Activated CD8-positive, alpha-beta T cell treated with anti-CD3 and anti-CD28 coated beads for 36 hours (primary cell): ENCODE data around the gene HAAO. TPM values are rescaled to one million over a fixed set of nuclear protein-coding genes. Genes with fewer than 3 reads are reported as not detected.

Experiments used
- total RNA-seq, 2 experiments: library from RNA; stranded (reverse); gene quantifications; one replicate each; pipeline ENCODE4 v1.2.3, GENCODE V29; 2021

The HAAO gene
- total RNA-seq, 2 experiments from 2014 or later = 0.63 to 1.0 TPM

Other genes with a start within 250 kb of the HAAO start
- 10 to 100 TPM; 32.6 to 35.9 TPM for gene MTA3, start 224.0 kb downstream of the HAAO start, total RNA-seq
- under 1 TPM in 1 of 2 experiments, not detected in 1; 0.40 TPM for gene OXER1, start 28.4 kb downstream of the HAAO start, total RNA-seq